HUES48 (cell line): Measurements from ENCODE around the gene BRF1.
A peak's percentile ranks its signal among the peaks of the same experiment; 100 is the strongest.

Source experiments
- H3K27ac ChIP-seq: one replicate; pipeline ENCODE4 v1.7.0; 2013; ENCODE audit warnings: low read depth, low read length, inconsistent platforms
- H3K27me3 ChIP-seq: 2 replicates; pipeline ENCODE4 v1.6.1; 2013; ENCODE audit warnings: mild to moderate bottlenecking, low read length; ENCODE audit not compliant: control insufficient read depth, insufficient read depth
- H3K36me3 ChIP-seq: 2 replicates; pipeline ENCODE4 v1.6.1; 2013; ENCODE audit warnings: low read length; ENCODE audit not compliant: control insufficient read depth, insufficient read depth
- H3K4me1 ChIP-seq: 2 replicates; pipeline ENCODE4 v1.6.1; 2013; ENCODE audit warnings: mild to moderate bottlenecking, low read length; ENCODE audit not compliant: control insufficient read depth, insufficient read depth
- H3K4me3 ChIP-seq: 2 replicates; pipeline ENCODE4 v1.5.1; 2013; ENCODE audit warnings: mild to moderate bottlenecking, low read depth, low read length
- H3K9ac ChIP-seq: 2 replicates; pipeline ENCODE4 v1.6.1; 2013; ENCODE audit warnings: mild to moderate bottlenecking, low read depth, low read length, moderate library complexity
- H3K9me3 ChIP-seq: 2 replicates; pipeline ENCODE4 v1.6.1; 2013; ENCODE audit warnings: low read length; ENCODE audit not compliant: control insufficient read depth, insufficient read depth

The BRF1 gene

DNA sequence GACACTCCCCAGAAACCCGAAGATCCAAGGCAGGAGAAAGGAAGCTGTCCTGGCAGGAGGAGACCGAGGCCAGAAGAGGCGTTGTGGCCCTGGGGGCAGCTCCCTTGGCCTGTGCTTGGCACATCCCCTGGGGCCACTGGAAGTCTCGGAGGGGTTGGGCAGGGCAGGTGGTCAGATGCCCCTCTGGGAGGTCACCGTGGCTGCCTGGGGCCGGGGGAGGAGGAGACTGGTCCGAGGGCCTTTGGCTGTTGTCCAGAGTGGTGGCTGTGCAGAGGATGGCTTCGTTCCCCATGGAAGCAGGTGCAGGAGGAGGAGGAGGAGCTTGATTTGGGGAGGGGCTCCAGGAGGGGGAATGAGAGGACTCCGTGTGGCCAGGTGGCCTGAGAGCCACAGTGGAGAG lies 116.3 kb downstream of the BRF1 start:
- Histone ChIP-seq H3K36me3 (no peaks in the 10 kb centered on the region), H3K9me3 (no peaks in the 10 kb centered on the region), H3K27ac (no peak overlapping the region), H3K4me3 (no peak overlapping the region), H3K4me1 (no peaks in the 10 kb centered on the region), H3K9ac (no peak overlapping the region), H3K27me3 (peaks cover 22% of the 10 kb centered on the region)

- H3K4me1 ChIP-seq = no peaks in the 10 kb centered on the region
- H3K36me3 ChIP-seq = no peaks in the 10 kb centered on the region
- peaks cover 24% of the 10 kb centered on the region for H3K27me3 ChIP-seq
- H3K4me3 ChIP-seq = no peak overlapping the region
- H3K9ac ChIP-seq = no peak overlapping the region
- H3K9me3 ChIP-seq = no peaks in the 10 kb centered on the region
- no peak overlapping the region for H3K27ac ChIP-seq
Measured at GRCh38 chr14:105182296-105183020, 118.3 kb downstream of the BRF1 start.

GRCh38 chr14:105181549-105182295 lies 119.1 kb downstream of the BRF1 start:
- H3K4me1 ChIP-seq = no peaks in the 10 kb centered on the region
- no peaks in the 10 kb centered on the region for H3K36me3 ChIP-seq
- H3K4me3 ChIP-seq = peak overlapping the region; percentile 61; the same call in 1 of the 2 replicates
- no peak overlapping the region for H3K27ac ChIP-seq
- H3K9me3 ChIP-seq = no peaks in the 10 kb centered on the region
- H3K9ac ChIP-seq = no peak overlapping the region
- H3K27me3 ChIP-seq = peaks cover 24% of the 10 kb centered on the region

GRCh38 chr14:105180592-105181548 lies 119.9 kb downstream of the BRF1 start, which contains the start of gene NUDT14:
TSS of gene NUDT14 (minus strand) at chr14:105181312. CDS start at chr14:105181209, 103 bp downstream.
- Histone ChIP-seq H3K4me1 (no peaks in the 10 kb centered on the region), H3K9ac (no peak within 1 kb of the TSS), H3K27me3 (peaks cover 24% of the 10 kb centered on the region), H3K9me3 (no peaks in the 10 kb centered on the region), H3K36me3 (no peaks in the 10 kb centered on the region), H3K27ac (no peak within 1 kb of the TSS), H3K4me3 (peak within 1 kb of the TSS; percentile 61)

GRCh38 chr14:105179191-105179590 lies 121.6 kb downstream of the BRF1 start:
- Histone ChIP-seq H3K9ac (no peak overlapping the region), H3K4me3 (no peak overlapping the region), H3K27me3 (peaks cover 24% of the 10 kb centered on the region), H3K36me3 (no peaks in the 10 kb centered on the region), H3K9me3 (no peaks in the 10 kb centered on the region), H3K4me1 (no peaks in the 10 kb centered on the region), H3K27ac (no peak overlapping the region)

- no peak overlapping the region for H3K27ac ChIP-seq
- H3K9ac ChIP-seq = no peak overlapping the region
- H3K36me3 ChIP-seq = no peaks in the 10 kb centered on the region
- H3K9me3 ChIP-seq = no peaks in the 10 kb centered on the region
- H3K27me3 ChIP-seq = peaks cover 24% of the 10 kb centered on the region
- H3K4me3 ChIP-seq = no peak overlapping the region
- no peaks in the 10 kb centered on the region for H3K4me1 ChIP-seq
Measured at GRCh38 chr14:105178868-105179140, 122.0 kb downstream of the BRF1 start.

DNA sequence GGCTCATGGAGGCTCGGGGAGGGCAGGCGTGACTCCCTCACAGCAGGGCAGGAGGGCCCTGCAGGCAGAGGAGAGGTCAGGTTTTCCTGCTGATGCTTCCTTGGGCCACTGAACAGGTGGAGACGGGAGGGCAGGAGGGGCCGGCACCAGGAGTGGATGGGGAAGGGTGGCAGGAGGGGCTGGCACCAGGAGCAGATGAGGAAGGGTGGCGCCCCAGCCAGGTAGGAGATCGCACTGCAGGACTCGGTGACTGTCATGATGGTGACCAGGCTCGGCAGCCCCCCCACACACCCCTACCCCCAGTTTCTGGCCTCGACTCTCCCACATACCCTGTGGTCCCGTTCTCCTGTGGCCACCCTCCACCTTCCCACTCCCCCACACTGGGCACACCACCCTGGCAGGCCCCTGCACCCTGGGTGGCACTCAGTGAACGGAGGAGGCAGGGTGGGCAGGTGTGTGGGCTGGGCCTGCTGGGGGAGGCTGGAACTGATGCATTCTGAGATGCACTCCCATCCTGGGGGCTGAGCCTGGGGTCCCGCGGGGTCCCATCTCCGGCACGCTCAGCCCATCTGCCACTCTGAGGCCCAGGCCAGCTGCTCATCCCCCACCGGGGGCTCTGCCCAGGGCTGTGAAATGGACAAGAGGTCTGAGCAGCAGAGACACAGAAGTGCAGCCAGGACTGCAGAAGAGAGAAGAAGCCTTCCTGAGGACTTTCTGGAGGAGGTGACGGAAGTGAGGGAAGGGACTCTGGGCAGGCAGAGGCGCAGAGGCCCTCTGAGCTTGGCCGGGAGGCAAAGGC lies 122.5 kb downstream of the BRF1 start:
- no peaks in the 10 kb centered on the region for H3K36me3 ChIP-seq
- H3K9ac ChIP-seq = no peak overlapping the region
- H3K27ac ChIP-seq = no peak overlapping the region
- H3K27me3 ChIP-seq = peaks cover 24% of the 10 kb centered on the region
- no peaks in the 10 kb centered on the region for H3K9me3 ChIP-seq
- H3K4me3 ChIP-seq = no peak overlapping the region
- no peaks in the 10 kb centered on the region for H3K4me1 ChIP-seq

- no peaks in the 10 kb centered on the region for H3K9me3 ChIP-seq
- H3K4me3 ChIP-seq = no peak overlapping the region
- H3K9ac ChIP-seq = no peak overlapping the region
- H3K27me3 ChIP-seq = peaks cover 15% of the 10 kb centered on the region
- H3K27ac ChIP-seq = no peak overlapping the region
- no peaks in the 10 kb centered on the region for H3K36me3 ChIP-seq
- H3K4me1 ChIP-seq = no peaks in the 10 kb centered on the region
Measured at GRCh38 chr14:105177082-105177481, 123.7 kb downstream of the BRF1 start.

DNA sequence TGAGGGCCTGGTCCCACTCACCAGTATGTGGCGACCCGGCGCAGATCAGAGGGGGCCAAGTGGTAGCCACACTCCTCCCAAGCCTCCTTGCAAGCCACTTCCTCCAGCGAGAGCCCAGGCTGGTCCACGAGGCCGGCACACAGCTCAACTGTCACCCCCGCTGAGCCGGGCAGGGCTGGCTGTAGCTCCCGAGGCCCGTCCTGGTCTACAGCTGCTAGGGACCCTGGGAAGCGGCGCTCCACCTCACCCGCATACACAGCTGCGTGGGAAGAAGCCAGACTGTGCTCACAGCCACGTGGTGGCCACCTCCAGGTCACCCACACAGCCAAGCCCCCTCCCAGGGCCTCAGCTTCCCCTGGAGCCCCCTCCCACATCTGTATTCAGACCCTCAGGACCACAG lies 124.3 kb downstream of the BRF1 start:
- H3K4me1 ChIP-seq = no peaks in the 10 kb centered on the region
- H3K36me3 ChIP-seq = no peaks in the 10 kb centered on the region
- no peak overlapping the region for H3K4me3 ChIP-seq
- H3K27ac ChIP-seq = no peak overlapping the region
- 0 out of 2 replicates have a peak, but pooled peaks cover 9% of the 10 kb centered on the region for H3K27me3 ChIP-seq
- H3K9me3 ChIP-seq = no peaks in the 10 kb centered on the region
- H3K9ac ChIP-seq = no peak overlapping the region
